Upper lobe of right lung (tissue), 1 donor: ENCODE results near the gene ZNF763. TPM values are rescaled to one million over a fixed set of nuclear protein-coding genes. Genes with fewer than 3 reads are reported as not detected.
A peak's percentile ranks its signal among the peaks of the same experiment; 100 is the strongest.
"Not testable (repeated sequence)": the region's sequence is repeated elsewhere in the genome, so short reads cannot be mapped to it uniquely, and the experiment has no call there.

Source experiments
- ATAC-seq: fragments of 200-7000 bp; cut with Tn5 transposase; one replicate; pipeline ENCODE4 v1.9.1; 2020; ENCODE audit warnings: mild to moderate bottlenecking, moderate library complexity
- DNase-seq: peaks from one replicate; pipeline ENCODE4 v3.0.0-alpha.2; 2020
- H3K27ac ChIP-seq: fragments of 200-600 bp; one replicate; pipeline ENCODE4 v1.8.0; 2022
- H3K27me3 ChIP-seq: fragments of 200-600 bp; one replicate; pipeline ENCODE4 v1.8.0; 2022; ENCODE audit warnings: mild to moderate bottlenecking
- H3K36me3 ChIP-seq: fragments of 200-600 bp; one replicate; pipeline ENCODE4 v1.8.0; 2022
- H3K4me1 ChIP-seq: fragments of 200-600 bp; one replicate; pipeline ENCODE4 v1.8.0; 2022
- H3K4me3 ChIP-seq: fragments of 200-600 bp; one replicate; pipeline ENCODE4 v1.8.0; 2022; ENCODE audit warnings: mild to moderate bottlenecking
- H3K9me3 ChIP-seq: fragments of 200-600 bp; one replicate; pipeline ENCODE4 v1.8.0; 2022
- intact Hi-C: fragments of 100-400 bp; cut with DNase I; formaldehyde crosslinking; loops from one replicate; pipeline ENCODE4 v1.11.0; 2022
- long read RNA-seq: library from polyadenylated mRNA; unstranded; transcript quantifications from one replicate; pipeline ENCODE4 v2.0.0, GENCODE V29; 2021
- total RNA-seq: library from RNA; stranded (reverse); fragmentation: NEBNext Ultra II Directional; extraction: Animal tissue kit (Norgen Biotek cat#: 25700); gene quantifications from one replicate; pipeline ENCODE4 v1.2.1, GENCODE V29; 2021
- TF ChIP-seq, protein P1 (sequence below): fragments of 200-600 bp; IDR thresholded peaks from one replicate; pipeline ENCODE4 v1.8.0; 2022; ENCODE audit warnings: antibody characterized with exemption
- donor health status: DM: no; HTN: yes; CAD: no; lungs with severe emphysema.

Gene ZNF763
- total RNA-seq: 5.2 TPM
- long read RNA-seq, transcript ZNF763-202 (4 exons, 1,518 nt): major isoform, 5 of 8 reads
- long read RNA-seq, partial matches to known transcripts: 0 of 8 reads
- long read RNA-seq, other reads (novel, unspliced or antisense): 2 of 8 reads

DNA sequence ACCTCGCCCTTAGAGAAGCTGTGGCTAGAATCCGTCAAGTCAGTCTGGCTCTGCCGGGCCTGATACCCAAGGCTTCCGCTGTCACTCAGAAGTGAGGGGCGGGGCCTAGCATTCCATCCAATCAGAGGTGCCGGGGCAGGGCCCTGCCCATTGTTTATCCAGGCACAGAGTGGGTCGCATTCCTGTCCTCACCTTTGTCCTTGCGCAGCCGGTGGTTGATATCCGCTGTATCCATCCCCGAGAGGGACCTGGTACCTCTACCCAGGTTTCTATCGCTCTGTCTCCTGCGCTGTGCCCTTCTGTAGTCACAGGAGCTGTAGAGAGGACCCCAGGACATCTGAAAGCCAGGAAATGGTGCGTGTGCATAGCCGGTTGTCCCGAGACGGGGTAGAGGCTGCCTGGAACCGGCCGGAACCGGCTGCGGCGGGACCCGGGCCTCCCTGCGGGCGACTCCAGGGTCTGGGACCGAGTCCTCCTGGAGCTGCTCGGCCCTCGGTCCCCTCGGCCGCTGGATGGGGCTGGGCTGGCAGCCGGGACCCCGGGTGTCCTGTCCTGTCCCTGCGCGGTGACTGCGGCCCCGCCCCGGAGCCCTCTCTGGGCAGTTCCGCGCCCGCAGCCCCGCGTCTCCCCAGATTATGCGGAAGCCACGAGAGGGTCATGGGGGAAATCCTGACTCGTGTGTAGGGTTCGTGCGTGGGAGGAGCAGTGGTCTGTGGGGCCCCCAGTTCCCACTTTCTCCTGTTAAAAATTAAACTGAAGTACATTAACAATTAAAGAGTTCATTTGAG, at the start of gene ZNF763:
TSS of gene ZNF763 (plus strand) at position 183 of the 788 bp plus-strand sequence. CDS start at position 352, 169 bp downstream.
- Histone ChIP-seq H3K4me3 (peak within 1 kb of the TSS; percentile 93), H3K27me3 (no peaks in the 10 kb centered on the region), H3K9me3 (no peaks in the 10 kb centered on the region), H3K36me3 (no peaks in the 10 kb centered on the region), H3K4me1 (peaks cover 17% of the 10 kb centered on the region), H3K27ac (peak within 1 kb of the TSS; percentile 99)
- TF ChIP-seq, protein P1, sequence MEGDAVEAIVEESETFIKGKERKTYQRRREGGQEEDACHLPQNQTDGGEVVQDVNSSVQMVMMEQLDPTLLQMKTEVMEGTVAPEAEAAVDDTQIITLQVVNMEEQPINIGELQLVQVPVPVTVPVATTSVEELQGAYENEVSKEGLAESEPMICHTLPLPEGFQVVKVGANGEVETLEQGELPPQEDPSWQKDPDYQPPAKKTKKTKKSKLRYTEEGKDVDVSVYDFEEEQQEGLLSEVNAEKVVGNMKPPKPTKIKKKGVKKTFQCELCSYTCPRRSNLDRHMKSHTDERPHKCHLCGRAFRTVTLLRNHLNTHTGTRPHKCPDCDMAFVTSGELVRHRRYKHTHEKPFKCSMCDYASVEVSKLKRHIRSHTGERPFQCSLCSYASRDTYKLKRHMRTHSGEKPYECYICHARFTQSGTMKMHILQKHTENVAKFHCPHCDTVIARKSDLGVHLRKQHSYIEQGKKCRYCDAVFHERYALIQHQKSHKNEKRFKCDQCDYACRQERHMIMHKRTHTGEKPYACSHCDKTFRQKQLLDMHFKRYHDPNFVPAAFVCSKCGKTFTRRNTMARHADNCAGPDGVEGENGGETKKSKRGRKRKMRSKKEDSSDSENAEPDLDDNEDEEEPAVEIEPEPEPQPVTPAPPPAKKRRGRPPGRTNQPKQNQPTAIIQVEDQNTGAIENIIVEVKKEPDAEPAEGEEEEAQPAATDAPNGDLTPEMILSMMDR: no peak
- intact Hi-C loops: no loop called here
- DNase-seq (peak; percentile 97), ATAC-seq (peak; percentile 99)

DNA sequence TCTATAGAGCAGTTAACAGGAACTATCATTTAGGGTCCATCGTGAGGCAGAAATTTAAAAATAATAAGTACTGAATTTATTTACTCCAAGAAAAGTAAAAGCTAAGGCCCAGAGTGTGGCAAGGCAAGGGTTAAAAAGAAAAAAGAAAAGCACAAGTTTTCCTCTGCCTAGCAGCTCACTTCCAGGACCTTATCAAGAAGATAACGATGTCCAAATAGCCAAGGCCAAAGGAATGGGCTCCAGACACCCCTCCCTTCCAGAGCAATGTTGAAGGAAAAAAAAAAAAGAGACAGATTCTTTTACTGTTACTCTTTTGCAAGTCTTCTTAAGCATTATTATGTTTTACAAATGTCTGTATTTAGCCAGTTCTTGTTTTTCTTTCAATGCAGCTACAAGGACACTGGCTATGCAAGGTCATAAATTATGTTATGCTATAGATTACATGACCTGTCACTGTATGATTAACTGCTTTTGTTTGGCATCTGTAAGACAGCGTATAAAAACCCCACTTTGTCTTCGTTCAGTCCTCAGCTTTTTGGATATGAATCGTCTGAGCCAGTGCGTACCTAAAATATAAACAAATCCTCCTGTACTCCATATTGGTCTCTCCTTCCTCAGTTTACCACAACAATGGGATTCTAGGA, 42.9 kb upstream of the ZNF763 start:
- TF ChIP-seq, protein P1: no peak
- no peak for DNase-seq
- intact Hi-C loops: no loop called here
- Histone ChIP-seq H3K4me3 (no peak overlapping the region), H3K27ac (no peak overlapping the region), H3K4me1 (peaks cover 19% of the 10 kb centered on the region), H3K27me3 (no peaks in the 10 kb centered on the region), H3K36me3 (no peaks in the 10 kb centered on the region), H3K9me3 (no peaks in the 10 kb centered on the region)
- ATAC-seq: no peak

DNA sequence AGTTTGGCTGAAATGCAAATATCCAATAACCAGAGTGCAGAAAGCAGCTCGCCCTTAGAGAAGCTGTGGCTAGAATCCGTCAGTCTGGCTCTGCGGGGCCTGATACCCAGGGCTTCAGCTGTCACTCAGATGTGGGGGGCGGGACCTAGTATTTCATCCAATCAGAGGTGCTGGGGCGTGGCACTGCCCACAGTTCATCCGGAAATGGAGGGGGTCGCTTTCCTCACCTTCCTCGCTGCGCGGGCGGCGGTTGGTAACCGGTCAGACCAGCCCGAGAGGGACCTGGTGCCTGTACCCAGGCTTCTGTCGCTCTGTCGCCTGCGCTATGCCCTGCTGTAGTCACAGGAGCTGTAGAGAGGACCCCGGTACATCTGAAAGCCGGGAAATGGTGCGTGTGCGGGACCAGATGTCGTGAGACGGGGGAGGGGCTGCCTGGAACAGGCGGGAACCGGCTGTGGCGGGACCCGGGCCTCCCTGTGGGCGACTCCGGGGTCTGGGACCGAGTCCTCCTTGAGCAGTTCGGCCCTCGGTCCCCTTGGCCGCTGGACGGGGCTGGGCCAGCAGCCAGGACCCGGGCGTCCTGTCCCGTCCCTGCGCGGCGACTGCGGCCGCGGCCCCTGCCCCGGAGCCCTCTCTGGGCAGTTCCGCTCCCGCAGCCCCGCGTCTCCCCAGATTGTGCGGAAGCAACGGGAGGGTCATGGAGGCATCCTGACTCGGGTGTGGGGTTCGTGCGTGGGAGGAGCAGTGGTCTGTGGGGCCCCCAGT, 39.8 kb upstream of the ZNF763 start, which contains the start of gene ZNF700:
TSS of gene ZNF700 (plus strand) at position 222 of the 765 bp plus-strand sequence. CDS start at position 326, 104 bp downstream.
- H3K4me3 ChIP-seq: peak within 1 kb of the TSS; percentile 96
- ATAC-seq (peak; percentile 98), DNase-seq (peak; percentile 95)
- H3K36me3 ChIP-seq: no peaks in the 10 kb centered on the region
- no peaks in the 10 kb centered on the region for H3K9me3 ChIP-seq
- H3K27ac ChIP-seq: peak within 1 kb of the TSS; percentile 97
- H3K27me3 ChIP-seq: no peaks in the 10 kb centered on the region
- H3K4me1 ChIP-seq: peaks cover 19% of the 10 kb centered on the region
- intact Hi-C loops: no loop called here
- TF ChIP-seq, protein P1: no peak

DNA sequence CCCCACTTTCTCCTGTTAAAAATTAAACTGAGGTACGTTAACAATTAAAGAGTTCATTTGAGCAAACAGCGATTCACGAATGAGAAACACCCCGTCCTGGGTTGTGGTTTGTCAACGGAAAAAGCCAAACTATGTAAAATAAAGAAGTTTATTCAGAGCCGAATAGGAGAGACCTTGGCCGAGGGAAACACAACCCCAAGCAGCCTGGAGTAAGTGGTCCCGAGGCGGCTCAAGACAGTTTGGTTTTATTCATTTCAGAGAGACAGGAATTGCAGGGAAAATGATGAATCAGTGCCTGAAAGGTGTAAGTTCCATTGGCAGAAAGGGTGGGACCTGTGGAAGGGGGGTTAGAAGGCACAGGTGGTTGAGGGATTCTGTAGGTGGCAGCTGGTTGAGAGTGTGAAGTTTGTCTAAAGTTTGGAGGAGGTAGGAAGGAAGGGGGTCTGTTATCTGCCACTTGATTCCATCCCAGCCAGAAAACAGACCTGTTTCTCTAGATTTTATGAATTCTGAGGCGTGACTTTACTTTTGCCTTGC, 39.1 kb upstream of the ZNF763 start:
- intact Hi-C loops: not testable (repeated sequence)

DNA sequence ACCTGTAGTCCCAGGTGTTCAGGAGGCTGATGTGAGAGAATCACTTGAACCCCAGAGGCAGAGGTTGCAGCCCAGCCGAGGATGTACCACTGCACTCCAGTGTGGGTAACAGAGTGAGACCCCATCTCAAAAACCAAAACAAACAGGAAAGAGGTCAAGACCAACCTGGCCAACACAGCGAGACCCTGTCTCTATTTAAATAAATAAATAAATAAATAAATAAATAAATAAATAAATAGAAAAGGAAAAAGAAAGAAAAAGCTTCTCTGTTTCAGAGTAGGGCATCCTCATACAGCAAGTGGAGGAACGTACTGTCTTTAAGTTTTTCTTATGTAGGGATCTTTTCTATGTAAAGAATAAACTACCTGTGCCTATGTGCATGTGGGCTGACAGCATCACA, 37.6 kb upstream of the ZNF763 start:
- no peaks in the 10 kb centered on the region for H3K36me3 ChIP-seq
- intact Hi-C loops: no loop called here
- TF ChIP-seq, protein P1: no peak

More for the DNA sequence above, 39.1 kb upstream of the ZNF763 start:
- H3K27me3 ChIP-seq, ATAC-seq, H3K36me3 ChIP-seq, DNase-seq, H3K9me3 ChIP-seq: not testable (repeated sequence)
- Histone ChIP-seq H3K4me3 (peak overlapping the region; percentile 96), H3K4me1 (peaks cover 19% of the 10 kb centered on the region), H3K27ac (peak overlapping the region; percentile 97)

More for the DNA sequence above, 37.6 kb upstream of the ZNF763 start:
- Histone ChIP-seq H3K27me3 (no peaks in the 10 kb centered on the region), H3K9me3 (no peaks in the 10 kb centered on the region), H3K4me3 (no peak overlapping the region), H3K4me1 (peaks cover 19% of the 10 kb centered on the region), H3K27ac (no peak overlapping the region)
- ATAC-seq (no peak), DNase-seq (no peak)
